ENCODE measurements around the gene TSEN15.
"Not testable (repeated sequence)": the region's sequence is repeated elsewhere in the genome, so short reads cannot be mapped to it uniquely, and the experiment has no call there.

Gene TSEN15

DNA sequence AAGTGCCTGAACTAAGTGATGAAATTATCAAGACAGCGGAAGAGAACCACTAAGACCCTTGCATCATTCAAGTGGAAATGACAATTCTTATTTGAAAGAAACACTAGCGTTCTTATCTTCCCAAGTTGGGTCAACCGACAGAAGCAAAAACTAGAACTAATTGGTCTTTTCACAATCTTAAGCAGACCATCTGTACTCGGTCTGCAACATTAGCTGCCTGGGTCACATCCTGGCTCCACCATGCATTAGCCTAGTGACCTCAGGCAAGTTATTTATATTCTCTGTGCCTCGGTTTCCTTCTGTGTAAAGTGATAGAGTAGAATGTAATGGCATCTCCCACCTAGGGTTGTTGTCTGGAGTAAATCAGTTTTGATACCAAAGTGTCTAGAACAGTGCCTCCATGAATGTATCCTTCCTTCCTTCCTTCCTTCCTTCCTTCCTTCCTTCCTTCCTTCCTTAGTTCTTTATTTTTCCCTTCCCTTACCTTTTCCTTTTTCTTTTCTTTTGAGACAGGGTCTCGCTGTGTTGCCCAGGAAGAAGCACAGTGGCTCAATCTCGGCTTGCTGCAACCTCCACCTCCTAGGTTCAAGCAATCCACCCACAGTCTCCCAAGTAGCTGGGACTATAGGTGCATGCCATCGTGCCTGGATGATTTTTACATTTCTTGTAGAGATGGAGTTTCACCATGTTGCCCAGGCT lies 20.0 kb upstream of the TSEN15 start:
- DNase-seq: no peak

DNA sequence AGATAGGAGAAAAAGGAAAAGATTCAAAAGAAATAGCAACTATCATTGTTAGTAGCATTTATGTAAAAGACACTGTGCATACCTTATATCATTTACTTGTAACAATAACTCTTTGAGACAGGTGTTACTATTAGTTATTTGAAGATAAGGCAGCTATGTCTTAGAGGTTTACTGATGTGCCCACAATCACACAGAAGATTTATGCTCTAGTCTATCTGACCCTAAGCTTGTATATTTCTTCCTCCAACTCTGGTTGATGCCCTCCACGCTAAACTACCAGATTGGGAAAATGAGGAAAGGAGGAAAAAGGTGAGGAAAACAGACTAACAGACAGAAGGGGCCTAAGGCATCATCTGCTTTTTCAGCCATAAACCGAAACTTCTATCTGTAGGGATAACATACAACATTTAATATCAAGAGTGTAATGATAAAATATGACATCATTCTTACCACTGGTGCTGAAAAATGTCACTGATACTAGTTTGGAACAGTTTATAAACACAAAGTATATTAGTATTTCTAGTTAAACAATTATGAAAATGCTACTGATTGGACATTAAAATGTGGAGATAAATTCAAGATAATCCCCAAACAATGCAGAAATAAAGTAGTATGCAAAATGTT lies 19.1 kb upstream of the TSEN15 start:
- no peak for DNase-seq

DNA sequence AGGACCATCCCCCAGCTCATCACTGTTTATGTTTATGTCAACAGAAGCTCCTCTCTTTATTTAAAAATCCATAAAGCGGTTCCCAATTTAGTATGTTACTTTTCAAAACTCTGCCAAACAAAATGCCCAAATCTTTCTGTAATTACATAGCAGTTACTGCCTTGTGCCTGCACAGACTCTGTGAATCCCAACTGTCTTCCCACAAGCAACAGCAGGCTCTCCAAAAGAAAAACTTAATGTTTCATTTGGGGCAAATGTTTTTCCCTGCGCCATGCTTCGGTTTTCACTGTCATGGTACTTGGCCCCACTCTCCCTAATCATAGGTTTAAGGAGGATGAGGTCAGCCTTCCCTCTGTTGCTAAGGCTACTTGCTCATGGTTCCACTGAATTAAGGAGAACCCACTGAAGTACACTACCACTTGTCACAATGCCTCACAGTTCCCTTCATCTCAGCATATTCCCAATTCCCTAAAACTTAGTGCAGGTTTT lies 18.6 kb upstream of the TSEN15 start:
- no peak for DNase-seq

DNA sequence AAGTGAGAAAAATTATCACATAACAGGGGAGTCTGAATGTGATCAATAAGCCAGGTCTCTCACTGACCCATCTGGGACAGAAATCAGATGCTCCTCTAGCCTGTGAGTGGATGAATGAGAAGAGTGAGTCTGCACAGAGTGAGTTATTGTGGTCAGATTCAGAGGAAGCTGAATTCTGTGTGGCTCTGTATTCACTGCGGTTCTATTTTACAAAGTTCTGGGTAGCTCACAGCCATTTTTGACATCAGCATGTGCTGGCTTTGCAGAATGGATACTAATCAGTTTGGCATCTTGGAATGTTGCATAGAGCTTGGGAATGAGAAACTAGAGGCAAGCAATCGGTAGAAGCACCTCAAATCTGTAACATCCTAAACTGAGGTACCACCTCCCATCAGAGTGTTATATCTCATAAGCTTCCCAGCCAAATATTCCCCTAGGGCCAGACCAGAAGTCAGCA lies 17.8 kb upstream of the TSEN15 start:
- DNase-seq: peak; percentile 24

DNA sequence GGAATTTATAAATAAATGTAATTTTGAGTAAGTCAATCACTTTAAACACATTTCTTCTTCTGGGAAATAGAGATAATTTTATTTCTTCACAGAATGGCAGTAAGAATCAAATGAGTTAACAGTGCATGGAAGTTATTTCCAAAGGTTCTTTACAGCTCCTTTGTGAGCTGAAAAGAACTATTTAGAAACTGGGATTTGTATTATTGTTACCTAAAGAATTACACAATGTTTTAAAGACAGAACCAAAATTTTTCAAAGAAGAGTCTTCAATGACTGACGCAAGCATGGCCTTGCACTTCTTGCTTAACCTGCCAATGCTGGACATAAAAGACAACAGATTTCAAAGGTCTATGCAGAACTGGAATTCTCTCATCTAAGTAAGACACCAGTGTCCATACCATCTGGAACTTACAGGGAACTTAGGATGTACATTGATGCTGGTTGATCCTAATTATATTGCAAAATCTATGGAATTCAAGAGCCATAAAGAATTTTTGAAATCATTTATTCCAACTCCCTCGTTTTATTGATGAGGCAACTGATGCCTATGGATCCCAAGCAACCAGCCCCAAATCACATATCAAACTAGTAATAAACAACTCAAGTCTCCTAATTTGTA lies 16.7 kb upstream of the TSEN15 start:
- DNase-seq: no peak

DNA sequence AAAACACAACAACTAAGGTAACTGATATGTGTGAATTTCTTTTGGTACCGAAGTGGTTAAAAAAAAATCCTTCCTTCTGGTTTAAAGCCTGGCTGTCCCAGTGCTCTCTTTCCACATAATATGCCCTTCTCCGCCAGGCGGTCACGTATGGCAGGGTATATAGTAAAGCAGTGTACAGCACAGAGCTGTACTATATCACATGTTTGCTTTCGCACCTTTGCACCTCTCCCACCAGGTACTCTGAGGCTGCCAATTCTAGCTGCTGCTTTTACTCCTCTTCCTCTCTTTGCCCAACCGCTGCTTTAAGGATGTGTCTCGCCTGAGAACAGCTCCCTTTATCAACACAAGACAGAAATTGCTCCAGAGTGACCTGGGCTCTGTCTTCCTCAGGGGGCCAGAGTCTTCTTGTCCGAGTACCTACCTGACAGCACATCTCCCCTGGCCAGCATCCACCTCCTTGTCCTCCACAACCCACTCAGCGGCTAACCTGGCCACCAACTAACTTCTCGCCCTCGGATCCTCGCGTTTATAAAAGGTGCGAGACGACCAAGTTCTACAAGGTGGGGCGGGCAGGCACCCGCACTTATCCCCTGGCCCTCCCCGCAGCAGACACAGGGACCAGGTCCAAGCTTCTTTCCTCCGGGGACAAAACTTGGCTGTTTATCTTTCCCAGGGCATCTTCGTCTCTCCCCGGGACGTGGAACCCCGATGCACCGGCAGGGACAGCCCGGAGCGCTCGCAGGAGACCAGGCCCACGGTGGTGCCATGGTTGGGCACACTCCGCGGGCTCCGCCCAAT lies 15.6 kb upstream of the TSEN15 start:
- peak; percentile 5 for DNase-seq

DNA sequence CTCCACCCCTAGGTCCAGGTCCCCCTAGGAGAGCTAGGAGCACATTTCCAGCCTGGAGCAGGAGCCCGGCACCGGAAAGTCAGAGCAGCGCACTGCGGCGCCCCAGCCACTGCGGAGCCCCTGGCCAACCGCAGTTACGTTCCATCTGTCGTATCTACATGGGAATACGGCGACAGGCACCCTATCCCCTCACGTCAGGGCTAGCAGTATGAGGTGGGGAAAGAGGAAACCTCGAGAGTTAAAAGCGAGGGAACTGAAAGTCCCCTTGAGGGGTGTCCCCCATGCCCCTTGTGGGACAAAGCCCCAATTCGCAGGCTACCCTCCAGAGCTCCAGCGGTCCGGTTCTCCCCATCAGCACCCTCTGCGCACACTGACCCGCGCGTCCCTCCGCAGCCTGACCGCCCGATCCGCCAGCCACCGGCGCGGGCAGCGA lies 15.0 kb upstream of the TSEN15 start:
- DNase-seq: peak; percentile 18

DNA sequence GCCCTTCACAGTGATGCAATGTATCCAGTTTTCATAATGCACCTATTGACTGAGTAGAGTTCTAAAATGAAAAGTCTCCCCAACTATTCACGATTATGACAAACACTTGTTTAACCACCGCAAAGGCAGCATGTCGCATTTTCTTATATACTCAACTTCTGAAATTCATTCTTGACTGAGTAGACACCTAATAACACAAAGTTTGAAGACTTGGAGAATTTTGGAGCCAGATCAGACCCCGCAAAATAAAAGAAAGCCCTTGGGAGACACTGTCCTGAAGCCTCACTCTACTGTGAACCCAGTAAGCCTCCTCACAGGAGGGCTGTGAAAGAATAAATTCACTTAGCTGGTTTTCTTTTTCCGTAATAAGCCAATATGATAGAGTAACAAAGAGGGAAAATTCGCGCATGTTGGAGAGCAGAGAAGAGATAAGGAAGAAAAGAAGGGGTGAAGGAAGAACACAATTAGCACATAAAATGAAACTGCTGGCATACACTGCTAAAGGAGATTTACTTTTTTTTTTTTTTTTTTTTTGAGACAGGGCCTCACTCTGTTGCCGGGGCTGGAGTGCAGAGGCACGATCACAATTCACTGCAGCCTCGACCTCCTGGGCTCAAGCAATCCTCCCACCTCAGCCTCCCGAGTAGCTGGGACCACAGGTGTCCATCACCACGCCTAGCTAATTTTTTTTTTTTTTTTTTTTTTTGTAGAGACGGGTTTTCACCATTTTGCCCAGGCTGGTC lies 13.5 kb upstream of the TSEN15 start:
- DNase-seq: no peak

DNA sequence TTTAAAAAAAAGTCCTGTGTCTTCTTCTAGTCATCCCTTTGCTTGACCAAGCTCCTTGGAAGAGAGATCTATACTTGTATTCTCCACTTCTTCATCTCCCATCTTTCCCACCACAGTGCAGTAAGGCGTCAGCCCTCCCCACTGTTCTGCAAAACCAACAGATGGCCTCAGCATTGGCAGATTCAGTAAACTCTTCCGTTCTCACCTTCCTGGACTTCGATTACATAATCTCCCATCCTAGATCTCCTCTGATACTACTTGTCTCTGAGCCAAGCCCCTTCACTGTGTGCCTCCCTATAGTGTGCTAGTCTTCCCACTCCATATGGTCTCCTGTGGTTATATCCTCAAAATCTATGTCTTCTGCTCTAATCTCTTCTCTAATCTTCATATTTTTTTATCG lies 12.4 kb upstream of the TSEN15 start:
- no peak for DNase-seq

DNA sequence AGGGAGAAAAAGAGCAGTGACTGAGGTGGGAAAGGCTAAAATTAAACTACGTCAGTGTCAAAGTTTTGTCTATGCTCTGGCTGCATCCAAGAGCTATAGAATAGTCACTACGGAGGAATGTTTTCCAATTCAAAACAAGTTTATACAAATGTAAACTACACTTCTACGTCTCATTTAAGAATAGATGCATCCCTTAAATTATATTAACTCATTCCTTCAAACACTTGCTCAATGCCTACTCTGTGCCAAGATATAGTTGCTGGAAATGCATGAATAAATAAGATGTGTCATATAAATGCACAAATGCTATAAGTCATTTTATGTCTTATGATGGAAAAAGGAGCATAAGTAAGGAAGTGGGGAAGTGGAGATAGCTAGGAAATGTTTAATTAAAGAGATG lies 9.8 kb upstream of the TSEN15 start:
- DNase-seq: no peak

DNA sequence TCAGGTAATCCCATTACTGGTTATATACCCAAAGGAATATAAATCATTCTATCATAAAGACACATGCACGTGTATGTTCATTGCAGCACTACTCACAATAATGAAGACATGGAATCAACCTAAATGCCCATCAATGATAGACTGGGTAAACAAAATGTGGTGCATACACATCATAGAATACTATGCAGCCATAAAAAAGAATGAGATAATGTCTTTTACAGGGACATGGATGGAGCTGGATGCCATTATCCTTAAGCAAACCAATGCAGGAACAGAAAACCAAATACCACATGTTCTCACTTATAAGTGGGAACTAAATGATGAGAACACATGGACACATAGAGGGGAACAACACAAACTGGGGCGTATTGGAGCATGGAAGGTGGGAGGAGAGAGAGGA lies 8.2 kb upstream of the TSEN15 start:
- DNase-seq: not testable (repeated sequence)

DNA sequence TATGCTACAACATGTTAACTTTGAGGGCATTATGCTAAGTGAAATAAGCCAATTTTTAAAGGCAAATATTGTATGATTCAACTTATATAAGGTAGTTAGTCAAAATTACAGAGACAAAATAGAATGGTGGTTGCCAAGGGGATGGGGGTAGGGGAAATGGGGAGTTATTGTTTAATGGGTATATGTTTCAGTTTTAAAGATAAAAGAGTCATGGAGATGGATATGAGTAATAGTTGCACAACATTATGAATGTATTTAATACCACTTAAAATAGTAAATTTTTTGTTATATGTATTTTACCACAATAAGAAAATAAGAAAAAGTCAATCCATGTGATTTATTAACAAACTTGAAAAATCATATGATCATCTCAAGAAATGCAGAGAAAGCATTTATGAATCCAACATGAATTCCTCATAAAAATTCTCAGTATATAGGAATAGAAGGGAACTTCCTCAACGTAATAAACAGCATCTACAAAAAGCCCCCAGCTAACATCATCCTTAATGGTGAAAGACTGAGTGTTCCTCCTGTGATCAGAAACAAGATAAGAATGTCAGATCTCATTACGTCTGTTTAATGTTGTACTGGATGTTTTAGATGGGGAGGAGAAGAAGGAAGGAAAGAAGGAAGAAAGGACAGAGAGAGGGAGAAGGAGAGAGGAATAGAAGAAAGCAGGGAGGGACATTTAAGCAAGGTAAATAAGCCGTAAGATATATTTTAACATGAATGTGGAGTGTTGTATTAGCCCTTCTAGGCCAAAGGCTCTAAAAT lies 6.7 kb upstream of the TSEN15 start:
- DNase-seq: no peak

DNA sequence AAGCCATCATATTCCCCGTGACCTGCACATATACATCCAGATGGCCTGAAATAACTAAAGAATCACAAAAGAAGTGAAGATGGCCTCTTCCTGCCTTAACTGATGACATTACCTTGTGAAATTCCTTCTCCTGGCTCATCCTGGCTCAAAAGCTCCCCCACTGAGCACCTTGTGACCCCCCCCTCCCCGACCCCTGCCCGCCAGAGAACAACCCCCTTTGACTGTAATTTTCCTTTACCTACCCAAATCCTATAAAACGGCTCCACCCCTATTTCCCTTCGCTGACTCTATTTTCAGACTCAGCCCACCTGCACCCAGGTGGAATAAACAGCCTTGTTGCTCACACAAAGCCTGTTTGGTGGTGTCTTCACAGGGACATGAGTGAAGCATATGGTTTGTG lies 4.0 kb upstream of the TSEN15 start:
- DNase-seq: not testable (repeated sequence)

DNA sequence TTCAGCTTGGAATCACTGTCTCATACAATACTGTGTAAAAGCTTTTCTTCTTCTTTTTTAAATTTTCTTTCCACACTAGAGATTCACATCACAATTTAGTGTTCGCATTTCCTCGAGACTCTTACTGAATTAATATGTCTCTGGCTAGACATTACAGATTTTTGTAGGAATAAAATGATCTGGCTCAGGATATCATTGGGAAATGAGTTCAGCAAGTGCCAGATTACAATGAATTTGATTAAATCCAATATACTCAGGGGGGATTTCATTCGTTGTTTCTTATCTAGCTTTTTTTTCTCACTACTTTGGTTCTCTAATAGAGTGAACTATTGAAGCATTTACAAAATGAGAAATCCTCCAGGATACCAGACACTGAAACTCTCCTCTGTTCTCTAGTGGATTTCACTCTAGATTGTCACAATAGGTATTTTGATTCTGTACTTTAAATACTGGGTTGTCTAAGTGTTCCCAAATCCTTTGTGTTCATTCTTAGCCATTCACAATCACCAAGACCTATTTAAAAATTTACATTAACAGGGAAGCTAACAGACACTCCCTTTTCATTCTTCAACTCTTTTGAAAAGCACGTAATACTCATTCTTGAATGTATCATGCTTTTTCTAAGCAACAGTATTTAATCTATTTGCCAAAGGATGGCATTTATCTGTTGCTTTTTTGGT lies 2.8 kb upstream of the TSEN15 start:
- no peak for DNase-seq

DNA sequence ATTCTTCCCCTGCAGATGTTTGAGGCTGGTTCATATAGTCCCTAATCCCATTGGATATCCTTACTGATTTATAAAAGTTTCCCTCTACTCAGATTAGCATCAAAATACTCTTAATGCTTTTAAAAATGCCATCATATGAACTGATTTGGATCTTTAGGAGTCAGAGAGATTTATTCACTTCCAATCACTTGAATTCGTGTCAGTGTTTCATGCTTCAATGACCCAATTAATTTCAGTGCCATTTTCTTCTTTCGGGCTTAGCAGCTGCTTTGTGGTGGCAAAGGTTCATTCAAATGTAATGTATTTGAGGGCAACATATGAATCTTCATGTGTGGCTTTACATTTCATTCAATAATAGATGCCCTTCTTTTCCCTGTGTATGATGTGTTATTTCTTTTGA lies 2.2 kb upstream of the TSEN15 start:
- DNase-seq: no peak

DNA sequence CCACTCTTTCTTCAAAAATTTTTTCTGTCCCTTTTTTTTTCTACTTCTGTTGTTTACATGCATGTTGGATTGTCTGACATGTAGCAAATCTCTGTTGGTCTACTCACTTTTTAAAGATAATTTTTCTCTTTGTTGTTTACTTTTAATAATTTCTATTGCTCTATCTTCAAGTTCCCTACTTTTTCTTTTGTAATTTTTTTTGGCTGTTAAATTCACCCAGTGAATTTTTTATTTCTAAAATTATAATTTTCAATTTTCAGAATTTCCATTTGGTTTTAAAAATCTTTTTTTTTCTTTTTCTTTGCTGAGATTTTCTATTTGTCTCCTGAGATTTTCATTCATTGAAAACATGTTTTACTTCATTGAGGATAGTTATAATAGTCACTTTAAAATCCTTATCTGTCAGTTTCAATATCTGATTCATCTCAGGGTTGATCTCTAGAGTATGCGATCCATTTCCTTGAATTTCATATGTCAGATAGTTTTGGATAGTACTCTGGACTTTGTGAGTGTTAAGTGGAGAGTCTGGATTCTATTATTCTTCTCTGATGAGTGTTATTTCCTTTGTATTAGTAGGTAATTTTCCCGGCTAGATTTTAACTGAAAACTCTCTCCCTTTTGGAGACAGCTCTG lies 1.6 kb upstream of the TSEN15 start:
- DNase-seq: no peak

DNA sequence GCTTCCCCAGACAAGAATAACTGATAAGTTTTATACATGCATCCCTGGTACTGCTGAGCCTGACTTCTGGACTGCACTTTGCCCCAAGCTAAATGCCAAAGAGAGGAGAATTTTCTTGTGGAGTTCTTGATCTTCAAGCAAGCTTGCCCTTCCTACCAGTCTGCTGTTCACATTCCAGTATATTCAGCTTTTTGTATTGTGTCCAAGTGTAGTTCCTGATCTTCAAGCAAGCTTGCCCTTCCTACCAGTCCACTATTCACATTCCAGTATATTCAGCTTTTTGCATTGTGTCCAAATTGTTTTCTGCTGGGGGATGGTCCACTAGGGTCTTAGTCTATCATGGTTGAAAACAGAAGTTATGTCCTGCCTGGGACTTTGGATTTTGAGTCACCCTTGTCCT lies 894 bp upstream of the TSEN15 start:
- DNase-seq: no peak

DNA sequence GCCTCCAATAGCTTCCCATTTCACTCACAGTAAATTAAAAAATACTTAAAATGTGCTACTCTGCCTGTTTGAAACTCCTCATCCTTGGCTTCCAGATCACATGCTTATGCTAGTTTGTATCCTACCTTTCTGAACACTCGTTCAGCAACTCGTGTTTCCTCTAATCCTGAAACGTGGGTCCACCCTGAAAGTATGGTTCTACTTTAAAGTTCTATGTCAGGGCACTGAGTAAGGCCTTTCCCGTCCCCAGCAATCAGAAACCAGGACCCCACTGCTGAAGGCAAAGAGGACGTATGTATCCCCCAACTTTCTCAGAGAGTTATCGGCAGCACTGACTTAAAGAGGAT lies 419 bp upstream of the TSEN15 start:
- DNase-seq: no peak

DNA sequence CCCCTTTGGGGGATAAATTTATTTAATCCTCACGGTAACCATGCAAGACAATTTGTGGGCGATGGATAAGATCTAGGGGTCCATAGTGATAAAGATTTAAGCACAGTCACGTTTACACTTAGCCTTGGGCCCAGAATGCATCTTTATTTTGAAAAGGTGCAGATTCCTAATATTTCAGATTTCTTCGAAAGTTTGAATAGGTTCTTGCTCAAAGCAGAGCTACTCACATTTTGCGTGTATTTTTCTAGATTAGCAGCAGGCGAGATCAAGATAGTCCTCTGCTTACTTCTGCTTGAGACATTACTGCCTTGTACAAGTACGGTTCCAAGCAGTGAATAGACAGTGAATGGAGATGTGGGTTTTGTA lies 647 bp downstream of the TSEN15 start:
- peak; percentile 3 for DNase-seq

DNA sequence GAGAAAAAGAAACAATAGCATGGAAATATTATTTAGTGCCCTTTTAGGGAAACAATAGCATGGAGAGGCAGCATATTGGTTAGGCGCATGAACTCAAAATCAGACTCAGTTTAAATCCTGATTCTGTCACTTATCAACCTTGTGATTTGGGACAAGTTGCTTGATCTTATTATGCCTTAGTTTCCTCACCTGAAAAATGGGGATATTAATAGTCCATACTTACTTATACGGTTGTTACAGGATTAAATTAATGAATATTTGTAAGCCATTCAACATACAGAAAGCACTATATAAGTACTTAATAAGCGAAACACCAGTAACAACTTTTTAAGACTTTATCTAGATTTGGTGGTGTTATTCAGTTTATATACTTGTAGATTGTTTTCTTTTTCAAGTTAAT lies 1.2 kb downstream of the TSEN15 start:
- no peak for DNase-seq

DNA sequence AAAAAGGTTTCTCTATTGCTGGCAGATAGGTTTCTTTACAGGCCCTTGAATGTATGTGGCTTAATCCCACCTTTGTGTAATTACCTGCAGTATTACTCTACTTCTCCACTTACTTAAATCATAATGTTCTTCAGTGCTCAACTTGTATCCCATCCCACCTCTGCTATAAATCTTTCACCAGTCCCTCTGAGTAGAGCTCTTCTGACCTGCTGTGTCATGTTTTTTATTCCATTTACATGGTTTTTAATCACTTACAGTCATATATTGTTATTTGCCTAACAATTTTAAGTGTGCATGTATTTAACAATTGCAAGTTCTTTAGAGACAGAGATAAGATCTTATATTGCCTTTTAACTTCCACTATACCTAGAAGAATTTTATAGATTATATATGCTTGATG lies 2.4 kb downstream of the TSEN15 start:
- DNase-seq: no peak

All from activated CD4-positive, alpha-beta T cell treated with anti-CD3 and anti-CD28 coated beads, Interleukin-2, Interleukin-6, amounts not matched to agents 100 ng/mL and 50 ng/mL, durations not matched to agents 16 hours and 8 hours (primary cell).